AML-193 (cell line): Measurements from ENCODE around the gene SAMD9L.
"Not testable (repeated sequence)": the region's sequence is repeated elsewhere in the genome, so short reads cannot be mapped to it uniquely, and the experiment has no call there.

Source experiments
- DNase-seq, 2 experiments: peaks; one replicate each; lab custom pipeline; 2025; lab: John Stamatoyannopoulos, UW

SAMD9L gene

GRCh38 chr7:93146036-93146435, 2.1 kb downstream of the SAMD9L start:
- DNase-seq: no peak

GRCh38 chr7:93145354-93145753, 2.8 kb downstream of the SAMD9L start:
- DNase-seq: peak; percentile 90

- DNase-seq: no peak
Observed at GRCh38 chr7:93142127-93142526, 6.1 kb downstream of the SAMD9L start.

- peak in 1 of 2 experiments; percentile 9 for DNase-seq
Observed at GRCh38 chr7:93140582-93141191, 7.5 kb downstream of the SAMD9L start.

GRCh38 chr7:93138576-93138975, 9.6 kb downstream of the SAMD9L start:
- DNase-seq: no peak

- DNase-seq: no peak
Observed at GRCh38 chr7:93133005-93133404, 15.2 kb downstream of the SAMD9L start.

GRCh38 chr7:93132216-93132615, 16.0 kb downstream of the SAMD9L start:
- no peak for DNase-seq

- not testable (repeated sequence) for DNase-seq
Observed at GRCh38 chr7:93126954-93127353, 21.2 kb downstream of the SAMD9L start.

- DNase-seq: not testable (repeated sequence)
Observed at GRCh38 chr7:93123532-93123931, 24.7 kb downstream of the SAMD9L start.

GRCh38 chr7:93120592-93121549, 27.3 kb downstream of the SAMD9L start:
- DNase-seq: no peak

- DNase-seq: no peak
Observed at GRCh38 chr7:93119191-93119905, 28.8 kb downstream of the SAMD9L start.

GRCh38 chr7:93117852-93118530, 30.2 kb downstream of the SAMD9L start, which contains the start of gene SAMD9:
SAMD9 (minus strand) TSS chr7:93117979; CDS start chr7:93106097, 11,882 bp downstream.
- DNase-seq: peak; percentile 87 to 91

GRCh38 chr7:93117327-93117726, 30.9 kb downstream of the SAMD9L start:
- no peak for DNase-seq

GRCh38 chr7:93115796-93116195, 32.4 kb downstream of the SAMD9L start:
- no peak for DNase-seq

GRCh38 chr7:93108003-93108402, 40.2 kb downstream of the SAMD9L start:
- no peak for DNase-seq

- DNase-seq: no peak
Observed at GRCh38 chr7:93097388-93097787, 50.8 kb downstream of the SAMD9L start.

- peak; percentile 33 to 46 for DNase-seq
Observed at GRCh38 chr7:93092757-93093370, 55.3 kb downstream of the SAMD9L start.
